Peyer's patch (tissue), 4 donors: ENCODE results near the gene SMCO2. TPM values are rescaled to one million over a fixed set of nuclear protein-coding genes. Genes with fewer than 3 reads are reported as not detected.

Experiments
- DNase-seq, 3 donors: peaks; one replicate each; pipeline ENCODE4 v3.0.0-alpha.2; 2017 to 2019
- H3K27ac ChIP-seq, 4 donors: fragments of 200-600 bp; sonication (generic); one replicate each; pipeline ENCODE4 v1.5.1; 2016 to 2019
- H3K27me3 ChIP-seq, 2 donors: fragments of 200-600 bp; sonication (generic); one replicate each; pipeline ENCODE4 v1.5.1; 2019
- H3K36me3 ChIP-seq, 3 donors: fragments of 200-600 bp; sonication (generic); one replicate each; pipeline ENCODE4 v1.5.1; 2016 to 2019
- H3K4me1 ChIP-seq, 4 donors: fragments of 200-600 bp; sonication (generic); one replicate each; pipeline ENCODE4 v1.5.1; 2016 to 2019
- H3K4me3 ChIP-seq, 4 donors: fragments of 200-600 bp; sonication (generic); 1 replicate in 3 of 4; 2 replicates in 1 of 4; pipeline ENCODE4 v1.5.1; 2016 to 2019; ENCODE audit warnings: mild to moderate bottlenecking in 1 of 4
- H3K9me3 ChIP-seq, 4 donors: fragments of 200-600 bp; sonication (generic); one replicate each; pipeline ENCODE4 v1.5.1; 2016 to 2019; ENCODE audit warnings: mild to moderate bottlenecking in 1 of 4
- CTCF ChIP-seq, 6 experiments: fragments of 450-650 bp in 4 of 6; fragments of 200-600 bp in 2 of 6; sonication (generic) in 1 of 6; IDR thresholded peaks; one replicate each; pipeline ENCODE4 v1.5.1; 2017 to 2019; ENCODE audit warnings: antibody characterized with exemption in 6 of 6, mild to moderate bottlenecking in 3 of 6, moderate library complexity in 1 of 6
- POLR2A ChIP-seq, 2 donors: fragments of 450-650 bp; IDR thresholded peaks; one replicate each; pipeline ENCODE4 v1.5.1; 2017; ENCODE audit warnings: antibody characterized with exemption in 2 of 2, mild to moderate bottlenecking in 2 of 2, moderate library complexity in 2 of 2
- total RNA-seq, 4 donors: library from RNA; depleted of rRNA; stranded (reverse); fragments of >200 nt; gene quantifications; one replicate each; pipeline ENCODE4 v1.1.0, GENCODE V29; 2016

SMCO2 gene
- total RNA-seq, 4 donors from 2014 or later, result not detected

GRCh38 chr12:27424631-27425230 is 21.8 kb upstream of the SMCO2 start:
- H3K9me3 ChIP-seq, result no peaks in the 10 kb centered on the region
- no peak overlapping the region for H3K27ac ChIP-seq
- H3K27me3 ChIP-seq, result no peaks in the 10 kb centered on the region
- no peaks in the 10 kb centered on the region for H3K4me1 ChIP-seq
- TF ChIP-seq CTCF (IDR thresholded peaks at IDR 0.05) (peak in 4 of 6 experiments; percentile 38 to 60 (median 56)), POLR2A (IDR thresholded peaks at IDR 0.05) (no peak)
- no peak overlapping the region for H3K4me3 ChIP-seq
- no peak for DNase-seq
- H3K36me3 ChIP-seq, result no peaks in the 10 kb centered on the region

GRCh38 chr12:27425306-27425705 is 21.2 kb upstream of the SMCO2 start:
- H3K27me3 ChIP-seq, result no peaks in the 10 kb centered on the region
- DNase-seq, result no peak
- no peak overlapping the region for H3K4me3 ChIP-seq
- no peak overlapping the region for H3K27ac ChIP-seq
- no peak for TF ChIP-seq CTCF (IDR thresholded peaks at IDR 0.05)
- TF ChIP-seq POLR2A (IDR thresholded peaks at IDR 0.05), result no peak
- H3K9me3 ChIP-seq, result no peaks in the 10 kb centered on the region
- H3K4me1 ChIP-seq, result no peaks in the 10 kb centered on the region
- H3K36me3 ChIP-seq, result no peaks in the 10 kb centered on the region

- Histone ChIP-seq H3K4me3 (no peak overlapping the region), H3K36me3 (no peaks in the 10 kb centered on the region), H3K27ac (no peak overlapping the region), H3K4me1 (no peaks in the 10 kb centered on the region), H3K9me3 (no peaks in the 10 kb centered on the region), H3K27me3 (no peaks in the 10 kb centered on the region)
- TF ChIP-seq POLR2A (IDR thresholded peaks at IDR 0.05) (no peak), CTCF (IDR thresholded peaks at IDR 0.05) (no peak)
- DNase-seq, result no peak
Measured at GRCh38 chr12:27426743-27427487, 19.6 kb upstream of the SMCO2 start.

GRCh38 chr12:27427824-27428223 is 18.7 kb upstream of the SMCO2 start:
- TF ChIP-seq POLR2A (IDR thresholded peaks at IDR 0.05), result no peak
- TF ChIP-seq CTCF (IDR thresholded peaks at IDR 0.05), result no peak
- no peak overlapping the region for H3K27ac ChIP-seq
- no peak overlapping the region for H3K4me3 ChIP-seq
- H3K36me3 ChIP-seq, result no peaks in the 10 kb centered on the region
- no peak for DNase-seq
- H3K4me1 ChIP-seq, result no peaks in the 10 kb centered on the region
- no peaks in the 10 kb centered on the region for H3K9me3 ChIP-seq
- no peaks in the 10 kb centered on the region for H3K27me3 ChIP-seq

GRCh38 chr12:27428466-27428865 is 18.1 kb upstream of the SMCO2 start:
- no peaks in the 10 kb centered on the region for H3K4me1 ChIP-seq
- no peak for DNase-seq
- H3K27ac ChIP-seq, result no peak overlapping the region
- H3K4me3 ChIP-seq, result no peak overlapping the region
- no peaks in the 10 kb centered on the region for H3K27me3 ChIP-seq
- TF ChIP-seq CTCF (IDR thresholded peaks at IDR 0.05), result no peak
- no peak for TF ChIP-seq POLR2A (IDR thresholded peaks at IDR 0.05)
- H3K36me3 ChIP-seq, result no peaks in the 10 kb centered on the region
- no peaks in the 10 kb centered on the region for H3K9me3 ChIP-seq
